HG03139 (cell line): Measurements from ENCODE around the gene GPR17.

Experiments
- ATAC-seq: cut with Tn5 transposase; IDR thresholded peaks from one replicate; pipeline ENCODE4 v1.9.1; 2021; ENCODE audit not compliant: unreplicated experiment

Gene GPR17

DNA sequence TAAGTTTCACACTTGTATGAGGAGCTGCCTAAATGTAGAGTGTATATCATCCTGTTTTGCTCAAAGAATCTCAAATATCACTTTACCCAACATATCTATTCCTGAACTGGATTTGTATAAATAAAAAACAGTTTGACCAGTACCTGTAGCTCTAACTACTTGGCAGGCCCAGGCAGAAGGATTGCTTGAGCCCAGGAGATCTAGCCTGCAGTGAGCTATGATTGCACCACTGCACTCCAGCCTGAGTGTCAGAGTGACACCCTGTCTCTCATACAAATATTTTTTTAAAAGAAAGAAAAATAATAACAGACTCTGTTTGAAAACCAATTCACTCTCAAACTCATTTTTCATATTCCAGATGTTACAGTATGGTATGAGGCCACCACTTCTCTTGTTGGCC lies 37.1 kb downstream of the GPR17 start:
- no peak for ATAC-seq

DNA sequence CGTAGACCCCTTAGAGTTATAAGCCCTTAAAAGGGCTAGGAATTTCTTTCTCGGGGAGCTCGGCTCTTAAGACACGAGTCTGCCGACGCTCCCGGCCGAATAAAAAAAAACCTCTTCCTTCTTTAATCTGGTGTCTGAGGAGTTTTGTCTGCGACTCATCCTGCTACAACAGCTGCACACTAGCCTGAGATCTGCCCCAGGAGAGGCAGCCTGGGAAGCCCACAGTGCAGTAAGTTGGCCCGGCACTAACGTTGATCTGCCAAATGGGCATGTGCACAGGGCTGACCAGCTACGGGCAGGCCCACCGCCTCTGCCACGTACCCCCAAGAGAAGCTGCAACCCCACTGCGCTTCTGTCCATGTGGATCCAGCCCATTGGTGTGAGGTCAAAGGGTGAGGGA lies 37.8 kb downstream of the GPR17 start:
- no peak for ATAC-seq

DNA sequence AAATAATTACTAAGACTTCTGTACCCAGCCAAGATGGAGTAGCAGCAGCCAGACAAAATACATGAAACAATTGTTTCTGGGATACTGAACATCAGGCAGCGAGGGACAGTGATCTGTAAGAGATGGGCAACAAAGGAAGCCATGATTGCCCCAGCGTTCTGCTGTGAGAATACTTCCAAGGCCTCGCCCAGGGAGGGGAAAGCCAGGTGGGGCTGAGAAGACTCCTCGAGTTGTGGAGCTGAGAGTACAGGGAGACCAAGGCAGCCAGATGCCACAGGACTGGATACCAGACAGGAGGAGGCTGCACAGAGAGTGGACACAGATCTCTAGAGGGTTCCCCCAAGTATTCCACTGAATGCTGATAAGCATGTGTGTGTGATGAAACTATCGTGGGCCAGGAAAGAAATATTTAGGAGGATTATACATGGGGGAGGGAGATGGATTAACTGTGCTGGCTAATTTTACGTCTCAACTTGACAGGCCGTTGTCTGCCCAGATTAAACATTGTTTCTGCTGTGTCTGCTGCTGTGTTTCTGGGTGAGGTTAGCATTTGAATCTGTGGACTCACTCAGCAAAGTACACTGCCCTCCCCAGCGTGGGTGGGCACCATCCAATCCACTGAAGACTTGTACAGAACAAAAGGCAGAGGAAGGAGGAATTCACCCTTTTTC lies 39.6 kb downstream of the GPR17 start:
- no peak for ATAC-seq

DNA sequence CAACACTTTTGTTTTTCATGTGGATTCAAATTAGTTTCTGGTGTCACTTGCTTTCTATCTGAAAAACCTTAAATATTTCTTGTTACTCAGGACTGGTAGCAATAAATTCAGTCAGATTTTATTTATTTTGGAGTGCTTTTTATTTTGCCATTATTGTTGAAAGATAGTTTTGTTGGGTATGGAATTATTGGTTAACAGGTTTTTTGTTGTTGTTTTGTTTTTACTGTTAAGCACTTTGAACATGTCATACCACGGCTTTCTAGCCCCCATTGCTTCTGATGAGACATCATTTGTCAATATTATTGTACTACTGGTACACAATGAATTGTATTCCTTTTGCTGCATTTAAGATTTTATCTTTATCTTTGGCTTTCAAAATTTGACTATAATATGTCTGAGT lies 42.5 kb downstream of the GPR17 start:
- ATAC-seq = no peak

DNA sequence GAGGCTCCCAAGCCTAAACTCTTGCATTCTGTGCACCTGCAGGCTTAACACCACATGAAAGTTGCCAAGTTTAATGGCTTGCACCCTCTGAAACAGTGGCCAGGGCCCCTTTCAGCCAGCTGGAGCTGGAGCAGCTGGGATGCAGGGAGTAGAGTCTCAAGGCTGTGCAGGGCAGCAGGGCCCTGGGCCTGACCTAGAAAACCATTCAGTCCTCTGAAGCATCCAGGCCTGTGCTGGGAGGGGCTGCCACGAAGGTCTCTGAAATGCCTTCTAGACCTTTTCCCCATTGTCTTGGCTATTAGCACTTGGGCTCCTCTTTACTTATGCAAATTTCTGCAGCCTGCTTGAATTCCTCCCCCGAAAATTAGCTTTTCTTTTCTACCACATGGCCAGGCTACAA lies 44.7 kb downstream of the GPR17 start:
- ATAC-seq = no peak

DNA sequence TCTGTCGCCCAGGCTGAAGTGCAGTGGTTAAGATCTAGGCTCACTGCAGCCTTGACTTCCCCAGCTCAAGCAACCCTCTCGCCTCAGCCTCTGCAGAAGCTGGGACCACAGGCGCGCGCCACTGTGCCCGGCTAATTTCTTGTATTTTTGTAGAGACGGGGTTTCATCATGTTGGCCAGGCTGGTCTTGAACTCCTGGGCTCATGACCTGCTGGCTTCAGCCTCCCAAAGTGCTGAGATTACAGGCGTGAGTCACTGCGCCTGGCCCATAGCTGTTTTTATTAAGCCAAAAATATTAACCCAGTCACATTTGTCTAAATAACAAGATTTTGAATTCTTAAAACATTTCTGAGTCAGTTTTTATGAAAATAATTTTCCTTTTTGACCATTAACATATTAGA lies 49.0 kb downstream of the GPR17 start:
- no peak for ATAC-seq

DNA sequence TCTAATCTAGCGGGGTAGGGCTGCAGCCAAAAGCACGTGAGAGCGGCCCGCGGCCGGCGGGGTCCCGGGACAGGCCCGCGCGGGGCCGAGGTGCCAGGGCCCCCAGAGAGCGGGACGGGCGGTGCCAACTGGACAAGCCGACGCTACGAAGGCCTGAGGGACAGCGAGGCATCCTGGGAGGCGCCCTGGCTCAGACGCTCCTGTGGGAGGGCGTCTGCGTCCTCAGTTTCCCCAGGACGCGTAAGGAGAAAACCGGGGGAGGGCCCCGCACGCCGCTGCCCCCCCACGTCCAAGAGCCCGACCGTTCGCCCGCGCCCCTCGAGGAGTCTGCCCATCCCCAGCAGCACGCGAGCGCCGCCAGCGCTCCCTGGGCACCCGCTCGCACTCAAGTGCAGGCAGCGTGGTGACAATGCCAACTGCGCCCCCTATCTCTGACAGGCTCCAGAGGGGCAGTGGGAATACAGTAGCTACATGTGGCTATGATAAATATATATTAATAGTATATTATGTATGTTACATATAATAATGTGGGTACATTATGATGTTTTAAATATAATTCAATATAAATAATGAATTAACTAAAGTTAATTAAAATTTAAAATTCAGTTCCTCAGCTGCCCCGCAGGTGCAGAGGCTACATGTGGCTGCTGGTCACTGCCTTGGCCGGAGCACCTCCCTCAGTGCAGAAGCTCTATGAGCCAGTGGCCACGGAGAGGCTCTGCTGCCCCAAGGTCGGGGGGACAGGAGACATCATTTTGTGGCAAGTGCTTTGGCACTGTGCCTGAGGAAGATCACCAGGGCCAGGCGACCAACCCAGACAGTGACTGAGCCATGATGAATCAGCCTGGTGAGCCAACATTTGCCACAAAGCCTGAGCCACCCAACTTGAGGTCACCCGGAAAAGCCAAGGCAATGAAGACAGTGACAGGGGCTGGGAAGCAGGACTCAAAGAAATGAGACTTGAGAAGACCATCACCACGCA lies 49.8 kb downstream of the GPR17 start:
- ATAC-seq = no peak

DNA sequence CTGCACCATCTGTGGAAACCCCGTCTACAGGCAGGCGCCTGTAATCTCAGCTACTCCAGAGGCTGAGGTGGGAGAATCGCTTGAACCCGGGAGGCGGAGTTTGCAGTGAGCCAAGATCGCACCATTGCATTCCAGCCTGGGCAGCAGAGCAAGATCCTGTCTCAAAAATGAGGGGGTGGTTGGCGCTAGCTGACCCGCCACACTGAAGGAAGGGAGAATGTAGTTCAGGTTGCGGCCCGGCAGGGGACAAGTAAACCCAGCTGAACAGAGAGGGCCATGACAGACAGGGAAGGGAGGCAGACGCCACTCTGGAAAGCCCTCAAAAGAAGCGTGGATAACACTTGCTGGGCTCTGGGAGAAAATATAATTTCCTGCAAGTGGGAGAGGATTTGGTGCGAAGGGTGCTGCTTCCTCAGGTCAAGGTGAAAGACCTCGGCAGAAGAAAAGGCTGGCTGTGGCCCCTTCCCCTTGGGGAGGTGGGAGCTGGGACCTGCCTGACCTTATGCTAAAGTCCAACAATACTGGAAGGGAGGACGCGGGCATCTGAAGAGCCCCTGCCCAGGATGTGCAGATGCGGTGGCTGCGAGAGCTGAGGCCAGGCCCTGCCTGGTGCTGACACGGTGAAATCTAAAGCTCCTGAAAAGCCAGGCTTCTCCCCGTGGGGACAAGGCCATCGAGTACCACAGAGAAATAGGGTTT lies 51.7 kb downstream of the GPR17 start:
- ATAC-seq = no peak

DNA sequence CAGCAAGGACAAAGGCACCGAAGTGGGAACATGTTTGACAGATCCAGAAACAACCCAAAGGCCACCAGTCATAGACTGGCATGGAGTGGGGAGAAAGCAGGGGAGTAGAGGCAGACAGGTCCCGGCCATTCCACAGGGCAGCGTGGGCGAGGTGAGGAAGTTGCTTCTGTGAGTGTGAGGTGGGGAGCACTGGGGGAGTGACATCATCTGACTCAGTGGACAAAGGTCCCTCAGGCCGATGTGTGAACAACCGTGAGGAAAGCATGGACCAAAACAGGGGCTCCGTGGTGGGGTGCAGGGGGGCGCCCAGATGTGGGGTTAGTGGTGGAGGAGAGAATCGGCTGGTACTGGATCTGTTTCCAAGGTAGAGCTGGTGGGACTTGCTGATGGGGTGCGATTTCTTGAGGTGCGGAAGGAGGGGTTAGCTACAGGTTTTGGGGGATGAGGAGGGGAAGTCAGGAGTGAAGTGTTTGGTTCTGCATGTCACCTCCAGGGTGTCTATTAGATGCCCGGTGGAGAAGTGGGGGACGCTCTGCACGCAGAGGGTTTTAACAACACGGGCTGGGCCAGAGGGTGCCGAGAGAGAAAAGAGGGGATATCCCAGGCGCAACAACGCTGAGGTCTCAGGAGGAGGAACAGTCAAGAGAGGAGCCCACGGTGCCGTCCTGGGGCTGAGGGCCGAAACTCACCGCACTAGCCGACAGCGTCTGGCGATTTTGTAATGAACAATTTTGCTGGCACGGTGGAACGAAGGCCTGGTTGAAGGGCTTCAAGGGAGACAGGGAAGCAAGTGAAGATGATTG lies 52.8 kb downstream of the GPR17 start:
- no peak for ATAC-seq

DNA sequence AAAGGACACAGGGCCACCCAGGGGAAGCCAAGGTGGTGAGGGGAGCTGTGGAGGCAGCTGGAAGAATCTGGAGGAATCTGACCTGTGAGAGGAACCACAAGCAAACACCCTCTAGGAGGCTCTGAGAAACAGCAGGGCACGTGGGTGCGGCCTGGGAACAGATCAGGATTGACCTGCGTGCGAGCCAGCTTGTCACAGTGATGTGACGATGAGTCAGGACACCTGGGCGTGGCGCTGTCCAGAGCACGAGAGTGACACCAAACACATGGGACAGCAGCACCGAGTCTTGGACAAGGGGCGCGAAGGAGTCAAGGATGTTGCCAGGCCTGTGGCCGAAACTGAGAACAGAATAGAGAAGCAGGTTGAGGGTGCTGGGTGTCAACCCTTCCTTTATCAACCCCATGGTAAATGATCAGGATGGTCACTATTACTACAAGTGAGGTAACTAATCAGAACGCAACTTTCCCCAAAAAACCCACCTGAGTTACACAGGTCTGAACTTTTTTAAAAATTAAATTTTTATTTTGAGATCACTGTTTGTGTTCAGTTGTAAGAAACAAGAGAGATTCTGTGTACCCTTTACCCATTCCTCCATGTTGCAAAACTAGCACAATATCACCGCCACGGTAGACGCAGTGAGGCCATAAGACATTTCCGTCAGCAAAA lies 54.7 kb downstream of the GPR17 start:
- ATAC-seq = peak; percentile 43

DNA sequence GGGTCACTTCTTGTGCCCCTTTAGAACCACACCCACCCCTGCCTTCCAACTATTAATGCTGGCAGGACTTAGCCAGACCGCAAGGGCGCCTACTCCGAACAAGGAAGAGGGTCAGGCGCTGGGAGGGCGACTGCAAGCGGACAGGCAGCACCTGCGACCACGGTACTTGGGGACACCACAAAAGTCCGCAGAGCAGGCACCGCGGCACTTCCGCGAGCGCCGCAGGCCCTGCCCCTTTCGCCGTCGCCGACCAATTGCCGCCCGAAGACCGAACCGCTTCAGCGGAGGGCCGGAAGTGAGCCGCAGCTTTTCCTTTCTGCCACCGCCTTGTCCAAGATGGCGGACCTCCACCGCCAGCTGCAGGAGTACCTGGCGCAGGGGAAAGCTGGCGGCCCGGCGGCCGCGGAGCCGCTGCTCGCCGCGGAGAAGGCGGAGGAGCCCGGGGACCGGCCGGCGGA lies 55.3 kb downstream of the GPR17 start, which contains the start of gene SFT2D3:
Gene SFT2D3, plus strand, starts transcription at position 305 of the 458 bp plus-strand sequence. Its CDS starts 32 bp downstream, at position 337.
- peak; percentile 64 for ATAC-seq

DNA sequence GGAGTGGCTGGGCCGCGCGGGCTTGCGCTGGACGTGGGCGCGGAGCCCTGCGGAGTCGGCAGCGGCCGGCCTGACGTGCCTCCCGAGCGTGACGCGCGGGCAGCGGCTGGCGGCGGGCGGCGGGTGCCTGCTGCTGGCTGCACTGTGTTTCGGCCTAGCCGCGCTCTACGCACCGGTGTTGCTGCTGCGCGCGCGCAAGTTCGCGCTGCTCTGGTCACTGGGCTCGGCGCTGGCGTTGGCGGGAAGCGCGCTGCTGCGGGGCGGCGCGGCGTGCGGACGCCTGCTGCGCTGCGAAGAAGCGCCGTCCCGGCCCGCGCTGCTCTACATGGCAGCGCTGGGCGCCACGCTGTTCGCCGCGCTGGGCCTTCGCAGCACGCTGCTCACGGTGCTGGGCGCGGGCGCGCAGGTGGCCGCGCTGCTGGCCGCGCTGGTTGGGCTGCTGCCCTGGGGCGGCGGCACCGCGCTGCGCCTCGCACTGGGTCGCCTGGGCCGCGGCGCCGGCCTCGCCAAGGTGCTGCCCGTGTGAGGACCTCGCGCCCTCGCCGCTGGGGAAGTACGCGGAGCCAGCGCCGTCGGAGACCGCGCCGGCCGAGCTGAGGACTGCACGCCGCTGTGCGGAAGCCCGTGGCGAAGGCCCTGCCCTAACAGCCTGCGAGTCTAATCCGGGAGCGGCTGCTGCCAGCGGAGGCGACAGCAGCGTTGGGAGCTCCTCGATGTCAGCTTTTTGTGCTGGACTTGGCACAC lies 55.9 kb downstream of the GPR17 start:
- peak; percentile 46 for ATAC-seq
